GM12878 (cell line): Measurements from ENCODE around the gene MXRA7. TPM values are rescaled to one million over a fixed set of nuclear protein-coding genes. Genes with fewer than 3 reads are reported as not detected.

Source experiments
- ATAC-seq: fragments of 200-7000 bp; cut with Tn5 transposase; 3 replicates; pipeline ENCODE4 v1.9.1; 2020; ENCODE audit warnings: mild to moderate bottlenecking, moderate library complexity
- BruUV-seq: library from RNA; stranded (reverse); fragments of 400-500 nt; replicated peaks from 2 replicates; lab custom pipeline; 2021; lab: Mats Ljungman, UMichigan
- CTCF ChIA-PET: fragments of 300-600 bp; sonication (Branson Sonifier 250); formaldehyde crosslinking; extraction: SDS; loops from one replicate; lab custom pipeline; 2021; ENCODE audit warnings: inconsistent platforms; lab: Yijun Ruan, JAX
- POLR2A ChIA-PET: fragments of 350-600 bp; formaldehyde crosslinking; extraction: SDS; loops from one replicate; lab custom pipeline; 2021; ENCODE audit warnings: inconsistent platforms; lab: Charles Lee
- RAD21 ChIA-PET: fragments of 300-600 bp; sonication (Branson Sonifier 250); formaldehyde crosslinking; loops from one replicate; lab custom pipeline; 2023; ENCODE audit warnings: antibody characterized with exemption; ENCODE audit not compliant: unreplicated experiment; lab: Charles Lee
- SMC1A ChIA-PET: fragments of 300-600 bp; sonication (Branson Sonifier 250); formaldehyde crosslinking; loops from one replicate; lab custom pipeline; 2023; ENCODE audit not compliant: unreplicated experiment, uncharacterized antibody; lab: Charles Lee
- DNase-seq: peaks from one replicate; pipeline ENCODE4 v3.0.0-alpha.2; 2011; ENCODE audit warnings: low read depth, low spot score
- FAIRE-seq: peaks from 3 replicates; lab custom pipeline; 2011; peaks lifted over from hg19 to GRCh38; lab: Jason Lieb, UNC
- H2AFZ ChIP-seq: 2 replicates; pipeline ENCODE4 v1.6.0; 2011; ENCODE audit warnings: low read depth, low read length, control low read depth; ENCODE audit not compliant: control insufficient read depth
- H3K27ac ChIP-seq: 2 replicates; pipeline ENCODE4 v1.5.1; 2011; ENCODE audit warnings: control low read depth; ENCODE audit not compliant: control insufficient read depth, insufficient read depth
- H3K27me3 ChIP-seq, 2 experiments: replicated peaks in 1 of 2; 2 replicates each; pipeline versions ENCODE4 v1.6.0 to v1.6.1; 2011; ENCODE audit warnings: low read length in 1 of 2; ENCODE audit not compliant: control insufficient read depth in 2 of 2, insufficient read depth in 2 of 2
- H3K36me3 ChIP-seq, 2 experiments: 2 replicates each; pipeline ENCODE4 v1.5.1; 2011; ENCODE audit warnings: low read length in 1 of 2; ENCODE audit not compliant: control insufficient read depth in 2 of 2, insufficient read depth in 2 of 2
- H3K4me1 ChIP-seq: 2 replicates; pipeline ENCODE4 v1.6.1; 2011; ENCODE audit warnings: mild to moderate bottlenecking, low read length, moderate library complexity, mixed read lengths; ENCODE audit not compliant: control insufficient read depth, insufficient read depth
- H3K4me2 ChIP-seq: 2 replicates; pipeline ENCODE4 v1.6.0; 2011; ENCODE audit warnings: control low read depth; ENCODE audit not compliant: control insufficient read depth, insufficient read depth
- H3K4me3 ChIP-seq: fragments of 200-600 bp; sonication (generic); 2 replicates; pipeline ENCODE4 v1.5.1; 2016
- H3K79me2 ChIP-seq: 2 replicates; pipeline ENCODE4 v1.6.0; 2011; ENCODE audit warnings: low read length; ENCODE audit not compliant: control insufficient read depth, insufficient read depth
- H3K9ac ChIP-seq: 2 replicates; pipeline ENCODE4 v1.8.0; 2011; ENCODE audit warnings: low read length, control low read depth, mixed read lengths; ENCODE audit not compliant: control insufficient read depth, insufficient read depth
- H3K9me3 ChIP-seq: replicated peaks from 3 replicates; pipeline ENCODE4 v1.5.1; 2011; ENCODE audit warnings: mild to moderate bottlenecking, low read length; ENCODE audit not compliant: control insufficient read depth, insufficient read depth
- H4K20me1 ChIP-seq: 2 replicates; pipeline ENCODE4 v1.6.0; 2011; ENCODE audit not compliant: control insufficient read depth, insufficient read depth
- ASH2L ChIP-seq: fragments of 300-600, 200-600 bp; sonication (generic); IDR thresholded peaks from 2 replicates; pipeline ENCODE4 v1.6.1; 2017; ENCODE audit warnings: low read depth, mild to moderate bottlenecking, borderline replicate concordance
- CBFB ChIP-seq: IDR thresholded peaks from 2 replicates; pipeline ENCODE4 v1.6.1; 2016; ENCODE audit warnings: antibody characterized with exemption, low read depth
- CBX5 ChIP-seq: sonication (generic); IDR thresholded peaks from 2 replicates; pipeline ENCODE4 v1.6.1; 2016; ENCODE audit warnings: low read depth, moderate library complexity, mild to moderate bottlenecking, inconsistent platforms
- CHD1 ChIP-seq: IDR thresholded peaks from 2 replicates; pipeline ENCODE4 v1.6.1; 2012; ENCODE audit warnings: low read depth, low read length, improper control_type of control experiment
- CREB1 ChIP-seq: IDR thresholded peaks from 2 replicates; pipeline ENCODE4 v1.6.1; 2012; ENCODE audit warnings: low read depth, mild to moderate bottlenecking, inconsistent platforms
- EGR1 ChIP-seq, 2 experiments: IDR thresholded peaks; 1 replicate in 1 of 2; 2 replicates in 1 of 2; pipeline ENCODE4 v1.6.1; 2011 to 2012; ENCODE audit warnings: low read depth in 2 of 2, low read length in 2 of 2, borderline replicate concordance in 1 of 2, mild to moderate bottlenecking in 1 of 2, moderate library complexity in 1 of 2
- KAT2A ChIP-seq: conservative IDR thresholded peaks from 2 replicates; pipeline ENCODE4 v1.6.1; 2011; ENCODE audit warnings: low read depth, low read length; ENCODE audit not compliant: control insufficient read depth
- KDM1A ChIP-seq: fragments of 200-600 bp; sonication (generic); IDR thresholded peaks from 2 replicates; pipeline ENCODE4 v1.6.1; 2016; ENCODE audit warnings: borderline replicate concordance
- MEF2B ChIP-seq: fragments of 450-650 bp; IDR thresholded peaks from 2 replicates; pipeline ENCODE4 v1.6.1; 2018; ENCODE audit warnings: mild to moderate bottlenecking, moderate library complexity; ENCODE audit not compliant: partially characterized antibody, poor library complexity, severe bottlenecking
- NBN ChIP-seq: fragments of 450-650 bp; IDR thresholded peaks from 2 replicates; pipeline ENCODE4 v1.6.1; 2016
- NRF1 ChIP-seq: conservative IDR thresholded peaks from 2 replicates; pipeline ENCODE4 v1.6.1; 2011; ENCODE audit warnings: mild to moderate bottlenecking, low read depth, low read length, improper control_type of control experiment
- REST ChIP-seq: IDR thresholded peaks from 2 replicates; pipeline ENCODE4 v1.6.1; 2012; ENCODE audit warnings: mild to moderate bottlenecking, low read depth, low read length
- SIX5 ChIP-seq: IDR thresholded peaks from 2 replicates; pipeline ENCODE4 v1.6.1; 2011; ENCODE audit warnings: mild to moderate bottlenecking, low read depth, low read length, moderate library complexity; ENCODE audit not compliant: severe bottlenecking
- SRF ChIP-seq, 2 experiments: IDR thresholded peaks; 2 replicates each; pipeline ENCODE4 v1.6.1; 2011; ENCODE audit warnings: low read depth in 2 of 2, low read length in 2 of 2, mild to moderate bottlenecking in 1 of 2, moderate library complexity in 1 of 2
- YY1 ChIP-seq: IDR thresholded peaks from 2 replicates; pipeline ENCODE4 v1.6.1; 2011; ENCODE audit warnings: low read depth, mild to moderate bottlenecking, low read length
- ZNF217 ChIP-seq: fragments of 450-650 bp; IDR thresholded peaks from 2 replicates; pipeline ENCODE4 v1.6.1; 2017; ENCODE audit warnings: antibody characterized with exemption, mild to moderate bottlenecking
- ZNF384 ChIP-seq: IDR thresholded peaks from 2 replicates; pipeline ENCODE4 v1.6.1; 2012; ENCODE audit warnings: low read depth, mild to moderate bottlenecking, low read length, improper control_type of control experiment, borderline replicate concordance
- WGBS: methylation state at CpG from one replicate; pipeline ENCODE4 v1.1.6; 2016; ENCODE audit warnings: low lambda C conversion rate; ENCODE audit not compliant: insufficient replicate concordance, insufficient coverage; ENCODE audit errors: missing lambda C conversion rate; 5-methylcytosine and 5-hydroxymethylcytosine counted together
- in situ Hi-C: fragments of 300-500 bp; cut with MboI; formaldehyde crosslinking; loops from 9 replicates; pipeline ENCODE4 v1.14.3; 2018; ENCODE audit warnings: mixed read lengths
- intact Hi-C: fragments of 100-400 bp; cut with micrococcal nuclease; formaldehyde crosslinking; loops from one replicate; pipeline ENCODE4 v1.14.2; 2022; ENCODE audit not compliant: unreplicated experiment
- polyA plus RNA-seq, 11 experiments: library from polyadenylated mRNA; depleted of rRNA in 4 of 11; unstranded in 6 of 11; stranded (reverse) in 5 of 11; fragments of >200 nt; fragmentation: Nextera tagmentation in 4 of 11; fragmentation: Illumina TruSeq in 1 of 11; extraction: Ambion mirVana in 4 of 11; extraction: Trizol in 1 of 11; gene quantifications; 1 replicate in 1 of 11; 2 replicates in 10 of 11; pipeline versions ENCODE4 v1.2.1 to v1.2.3, GENCODE V29; 2011 to 2016; ENCODE audit warnings: inconsistent platforms in 2 of 11, missing spikeins in 2 of 11, low read depth in 1 of 11
- total RNA-seq, 4 experiments: library from RNA; depleted of rRNA in 3 of 4; stranded (reverse); fragments of >200 nt in 3 of 4; fragmentation: Illumina TruSeq in 1 of 4; extraction: Trizol in 1 of 4; gene quantifications; 2 replicates each; pipeline versions ENCODE4 v1.2.1 to v1.2.3, GENCODE V29; 2013 to 2021
- TF ChIP-seq, protein P1 (sequence below): fragments of 450-650 bp; IDR thresholded peaks from 2 replicates; pipeline ENCODE4 v1.6.1; 2017; ENCODE audit warnings: mild to moderate bottlenecking

The MXRA7 gene
- total and polyA plus RNA-seq, 10 of the 15 experiments (the other 5 are each of a cell fraction or from before 2014, with no cell fraction given) = 0.03 to 2.0 (median 0.33) TPM

GRCh38 chr17:76727745-76728456, 17.1 kb upstream of the MXRA7 start:
- no peak overlapping the region for H2AFZ ChIP-seq
- FAIRE-seq = peak; percentile 41
- 1% methylated on average over 18 of the region's 18 CpGs for WGBS
- H3K27me3 ChIP-seq = no peaks in the 10 kb centered on the region
- no peaks in the 10 kb centered on the region; the same call in 1 of the 2 replicates for H3K4me1 ChIP-seq
- H3K9ac ChIP-seq = peak overlapping the region; percentile 98
- H3K4me2 ChIP-seq = peak overlapping the region; percentile 45
- H3K9me3 ChIP-seq = no peaks in the 10 kb centered on the region
- peak; percentile 4; the same call in 2 of the 3 replicates for ATAC-seq
- peak; percentile 31 for DNase-seq
- RAD21 ChIA-PET = interaction anchor here (0.7 to 1.8 kb wide), 5 partner anchors 10 to 114 kb away, joined by 3 to 12 read pairs (median 3); partner anchors contain the start of genes MFSD11 and SRSF2
- intact Hi-C loops = loop anchor here (1.0 to 5.0 kb wide), 2 partner anchors 7 to 109 kb away; no protein-coding TSS in a partner anchor
- H3K79me2 ChIP-seq = peaks cover 81% of the 10 kb centered on the region
- no peaks in the 10 kb centered on the region for H4K20me1 ChIP-seq
- SMC1A ChIA-PET = interaction anchor here (0.6 to 1.8 kb wide), 5 partner anchors 8 to 332 kb away, joined by 3 to 10 read pairs (median 4); partner anchors contain the start of gene MFSD11
- in situ Hi-C loops = no loop called here
- POLR2A ChIA-PET = interaction anchor here (0.6 to 4.4 kb wide), 9 partner anchors 9 to 727 kb away, joined by 3 to 60 read pairs (median 3); partner anchors contain the start of genes MFSD11 and SRSF2
- peak overlapping the region; percentile 98 for H3K27ac ChIP-seq
- BruUV-seq = no TSS peak
- CTCF ChIA-PET = interaction anchor here (0.6 to 7.2 kb wide), 15 partner anchors 8 to 544 kb away, joined by 3 to 65 read pairs (median 4); partner anchors contain the start of genes MFSD11 and SRSF2
- H3K36me3 ChIP-seq = peaks cover 1 to 22% of the 10 kb centered on the region in 2 experiments
- peak overlapping the region; percentile 80 for H3K4me3 ChIP-seq
- TF ChIP-seq KDM1A (no peak), SRF (IDR thresholded peaks at IDR 0.05; ENCODE audit: low read depth in 2 of 2, low read length in 2 of 2) (0 out of 4 replicates have a peak, but pooled peaks of 1 of the 2 experiments have one; percentile 52), YY1 (no peak), SIX5 (no peak), REST (no peak), CBX5 (0 out of 2 replicates have a peak, but pooled peaks have one; percentile 11), MEF2B (no peak), ASH2L (no peak), KAT2A (no peak), CBFB (no peak), CREB1 (no peak), NBN (no peak), ZNF384 (peak; percentile 58), ZNF217 (no peak), NRF1 (no peak), CHD1 (no peak), EGR1 (IDR thresholded peaks at IDR 0.05; ENCODE audit: borderline replicate concordance in 1 of 2, low read depth in 2 of 2, low read length in 2 of 2) (no peak)
- TF ChIP-seq, protein P1, sequence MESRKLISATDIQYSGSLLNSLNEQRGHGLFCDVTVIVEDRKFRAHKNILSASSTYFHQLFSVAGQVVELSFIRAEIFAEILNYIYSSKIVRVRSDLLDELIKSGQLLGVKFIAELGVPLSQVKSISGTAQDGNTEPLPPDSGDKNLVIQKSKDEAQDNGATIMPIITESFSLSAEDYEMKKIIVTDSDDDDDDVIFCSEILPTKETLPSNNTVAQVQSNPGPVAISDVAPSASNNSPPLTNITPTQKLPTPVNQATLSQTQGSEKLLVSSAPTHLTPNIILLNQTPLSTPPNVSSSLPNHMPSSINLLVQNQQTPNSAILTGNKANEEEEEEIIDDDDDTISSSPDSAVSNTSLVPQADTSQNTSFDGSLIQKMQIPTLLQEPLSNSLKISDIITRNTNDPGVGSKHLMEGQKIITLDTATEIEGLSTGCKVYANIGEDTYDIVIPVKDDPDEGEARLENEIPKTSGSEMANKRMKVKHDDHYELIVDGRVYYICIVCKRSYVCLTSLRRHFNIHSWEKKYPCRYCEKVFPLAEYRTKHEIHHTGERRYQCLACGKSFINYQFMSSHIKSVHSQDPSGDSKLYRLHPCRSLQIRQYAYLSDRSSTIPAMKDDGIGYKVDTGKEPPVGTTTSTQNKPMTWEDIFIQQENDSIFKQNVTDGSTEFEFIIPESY = no peak
